Right atrium auricular region (tissue), 2 donors: Measurements from ENCODE around the gene SMCO1. TPM values are rescaled to one million over a fixed set of nuclear protein-coding genes. Genes with fewer than 3 reads are reported as not detected.
A peak's percentile ranks its signal among the peaks of the same experiment; 100 is the strongest.

Experiments used
- DNase-seq: peaks from one replicate; pipeline ENCODE4 v3.0.0-alpha.2; 2019; ENCODE audit warnings: low spot score
- H3K27ac ChIP-seq, 2 donors: fragments of 200-600 bp; sonication (generic); 1 replicate in 1 of 2; 2 replicates in 1 of 2; pipeline ENCODE4 v1.5.1; 2016 to 2019
- H3K27me3 ChIP-seq, 2 donors: fragments of 200-600 bp; sonication (generic); one replicate each; pipeline versions ENCODE4 v1.5.1 to v1.6.0; 2017 to 2019
- H3K36me3 ChIP-seq: fragments of 200-600 bp; sonication (generic); one replicate; pipeline ENCODE4 v1.5.1; 2016
- H3K4me1 ChIP-seq, 2 donors: fragments of 200-600 bp; sonication (generic); one replicate each; pipeline versions ENCODE4 v1.5.1 to v1.6.0; 2017 to 2019
- H3K4me3 ChIP-seq, 2 donors: fragments of 200-600 bp; sonication (generic); 1 replicate in 1 of 2; 2 replicates in 1 of 2; pipeline ENCODE4 v1.5.1; 2017 to 2019; ENCODE audit warnings: mild to moderate bottlenecking in 1 of 2, moderate library complexity in 1 of 2
- H3K9me3 ChIP-seq, 2 donors: fragments of 200-600 bp; sonication (generic); one replicate each; pipeline ENCODE4 v1.5.1; 2019
- total RNA-seq, 2 donors: library from RNA; depleted of rRNA; stranded (reverse); fragments of >200 nt; gene quantifications; one replicate each; pipeline ENCODE4 v1.1.0, GENCODE V29; 2016
- TF ChIP-seq, protein P1 (sequence below), 2 donors: fragments of 200-600 bp; sonication (generic); IDR thresholded peaks; one replicate each; pipeline ENCODE4 v1.5.1; 2019; ENCODE audit warnings: antibody characterized with exemption in 2 of 2

Gene SMCO1
- total RNA-seq, 2 donors from 2014 or later = 3.6 to 42.3 TPM

DNA sequence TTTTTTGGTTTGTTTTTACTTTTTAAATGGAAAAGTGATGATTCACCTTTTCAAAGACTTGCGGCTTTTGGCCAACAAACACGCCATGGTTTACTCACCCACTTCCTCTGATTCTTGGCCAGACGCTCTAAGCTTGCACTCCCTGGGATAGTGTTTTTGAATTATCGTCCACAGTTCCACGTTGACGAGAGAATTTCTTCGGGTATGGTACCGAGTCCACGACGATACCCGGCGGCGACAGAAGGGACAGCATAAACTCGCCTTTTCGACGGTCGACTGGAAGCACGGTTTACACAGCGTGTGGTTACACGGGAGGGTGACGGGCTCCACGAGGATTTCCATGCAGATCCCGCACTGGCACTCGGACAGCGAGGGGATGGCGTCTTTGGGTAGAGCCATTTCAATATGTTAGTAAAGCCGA lies 12.4 kb downstream of the SMCO1 start:
- Histone ChIP-seq H3K4me1 (peaks cover 0 to 28% of the 10 kb centered on the region in 2 donors), H3K4me3 (peak overlapping the region; percentile 68 to 97), H3K27me3 (no peaks in the 10 kb centered on the region), H3K27ac (peak overlapping the region; percentile 95 to 99), H3K9me3 (peaks cover 0 to 9% of the 10 kb centered on the region in 2 donors), H3K36me3 (no peaks in the 10 kb centered on the region)
- TF ChIP-seq, protein P1, sequence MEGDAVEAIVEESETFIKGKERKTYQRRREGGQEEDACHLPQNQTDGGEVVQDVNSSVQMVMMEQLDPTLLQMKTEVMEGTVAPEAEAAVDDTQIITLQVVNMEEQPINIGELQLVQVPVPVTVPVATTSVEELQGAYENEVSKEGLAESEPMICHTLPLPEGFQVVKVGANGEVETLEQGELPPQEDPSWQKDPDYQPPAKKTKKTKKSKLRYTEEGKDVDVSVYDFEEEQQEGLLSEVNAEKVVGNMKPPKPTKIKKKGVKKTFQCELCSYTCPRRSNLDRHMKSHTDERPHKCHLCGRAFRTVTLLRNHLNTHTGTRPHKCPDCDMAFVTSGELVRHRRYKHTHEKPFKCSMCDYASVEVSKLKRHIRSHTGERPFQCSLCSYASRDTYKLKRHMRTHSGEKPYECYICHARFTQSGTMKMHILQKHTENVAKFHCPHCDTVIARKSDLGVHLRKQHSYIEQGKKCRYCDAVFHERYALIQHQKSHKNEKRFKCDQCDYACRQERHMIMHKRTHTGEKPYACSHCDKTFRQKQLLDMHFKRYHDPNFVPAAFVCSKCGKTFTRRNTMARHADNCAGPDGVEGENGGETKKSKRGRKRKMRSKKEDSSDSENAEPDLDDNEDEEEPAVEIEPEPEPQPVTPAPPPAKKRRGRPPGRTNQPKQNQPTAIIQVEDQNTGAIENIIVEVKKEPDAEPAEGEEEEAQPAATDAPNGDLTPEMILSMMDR (IDR thresholded peaks at IDR 0.05) = no peak
- peak; percentile 65 for DNase-seq

DNA sequence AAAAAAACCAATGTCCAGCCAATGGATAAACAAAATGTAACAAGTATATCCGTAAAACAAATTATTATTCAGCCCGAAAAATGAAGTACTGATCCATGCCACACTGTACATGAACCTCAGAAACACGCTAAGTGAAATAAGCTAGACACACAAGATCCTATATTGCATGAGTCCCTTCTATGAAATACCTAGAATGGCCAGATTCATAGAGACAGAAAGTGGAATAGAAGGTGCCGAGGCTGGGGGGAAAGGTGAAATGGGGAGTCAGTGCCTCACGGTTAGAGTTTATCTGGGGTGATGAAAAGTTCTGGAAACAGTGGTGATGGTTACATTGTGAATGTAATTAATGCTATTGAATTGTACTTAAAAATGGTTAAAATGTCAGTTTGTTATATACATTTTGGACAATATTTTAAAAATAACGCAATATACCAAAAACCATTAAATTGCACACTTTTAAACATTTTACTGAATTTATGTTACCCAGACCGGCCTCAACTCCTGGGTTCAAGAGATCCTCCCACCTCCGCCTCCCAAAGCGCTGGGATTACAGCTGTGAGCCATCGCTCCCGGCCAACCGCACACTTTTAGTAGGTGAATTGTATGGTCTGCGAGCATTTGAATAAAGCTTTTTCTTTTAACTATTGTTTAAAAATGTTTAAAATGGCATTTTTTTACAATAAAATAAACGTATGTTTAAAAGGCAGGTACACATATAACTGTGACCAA lies 13.7 kb downstream of the SMCO1 start:
- no peaks in the 10 kb centered on the region for H3K36me3 ChIP-seq
- no peak for DNase-seq
- H3K27ac ChIP-seq = peak overlapping the region; percentile 95 to 99
- H3K9me3 ChIP-seq = peaks cover 0 to 1% of the 10 kb centered on the region in 2 donors
- H3K4me1 ChIP-seq = peaks cover 0 to 28% of the 10 kb centered on the region in 2 donors
- peak overlapping the region; percentile 68 to 97 for H3K4me3 ChIP-seq
- no peaks in the 10 kb centered on the region for H3K27me3 ChIP-seq
- TF ChIP-seq, protein P1 (IDR thresholded peaks at IDR 0.05) = no peak

DNA sequence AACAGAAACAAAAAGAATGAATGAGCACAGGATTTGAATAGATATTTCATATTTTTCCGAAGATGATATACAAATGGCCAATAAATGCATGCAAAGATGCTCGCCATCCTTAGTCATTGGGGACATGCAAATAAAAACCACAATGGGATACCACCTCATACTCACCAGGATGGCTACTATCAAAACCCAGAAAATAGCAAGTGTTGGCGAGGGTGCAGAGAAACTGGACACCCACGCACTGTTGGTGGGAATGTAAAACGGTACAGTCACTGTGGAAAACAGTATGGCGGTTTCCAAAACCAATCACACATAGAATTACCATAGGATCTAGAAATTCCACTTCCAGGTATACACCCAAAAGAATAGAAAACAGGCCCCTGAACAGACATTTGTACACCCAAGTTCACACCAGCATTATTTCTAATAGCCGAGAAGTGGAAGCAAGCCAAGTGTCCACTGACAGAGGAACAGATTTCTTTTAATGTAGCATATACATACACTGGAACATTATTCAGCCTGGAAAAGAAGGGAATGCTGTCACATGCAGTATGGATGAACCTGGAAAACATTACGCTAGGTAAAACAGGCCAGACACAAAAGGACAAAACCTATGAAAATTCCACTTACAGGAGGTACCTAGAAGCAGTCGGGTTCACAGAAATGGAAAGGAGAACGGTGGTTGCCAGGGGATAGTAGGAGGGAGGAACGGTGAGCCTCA lies 15.2 kb downstream of the SMCO1 start:
- peaks cover 0 to 28% of the 10 kb centered on the region in 2 donors for H3K4me1 ChIP-seq
- H3K9me3 ChIP-seq = no peaks in the 10 kb centered on the region
- peak overlapping the region; percentile 95 to 99 for H3K27ac ChIP-seq
- DNase-seq = no peak
- TF ChIP-seq, protein P1 (IDR thresholded peaks at IDR 0.05) = no peak
- H3K4me3 ChIP-seq = peak overlapping the region; percentile 68 to 97
- no peaks in the 10 kb centered on the region for H3K36me3 ChIP-seq
- no peaks in the 10 kb centered on the region for H3K27me3 ChIP-seq

DNA sequence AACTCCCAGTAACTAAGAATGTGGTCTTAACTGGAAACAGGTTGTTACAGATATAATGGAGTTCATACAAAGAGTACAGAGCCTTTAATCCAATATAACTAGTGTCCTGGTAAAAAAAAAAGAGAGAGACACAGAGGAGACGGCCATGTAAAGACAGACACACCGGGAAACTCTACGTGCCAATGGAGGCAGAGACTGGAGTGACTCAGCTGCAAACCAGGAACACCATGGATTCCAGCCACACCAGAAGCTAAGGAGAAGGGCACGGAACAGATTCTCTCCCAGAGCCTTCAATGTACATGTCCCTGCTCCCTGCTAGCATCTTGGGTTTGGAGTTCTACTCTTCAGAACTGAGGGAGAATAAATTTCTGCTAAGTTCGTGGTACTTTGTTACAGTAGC lies 16.1 kb downstream of the SMCO1 start:
- DNase-seq = no peak
- H3K27ac ChIP-seq = peak overlapping the region in 1 of 2 donors; percentile 33
- H3K4me1 ChIP-seq = peaks cover 0 to 25% of the 10 kb centered on the region in 2 donors
- H3K9me3 ChIP-seq = no peaks in the 10 kb centered on the region
- no peaks in the 10 kb centered on the region for H3K27me3 ChIP-seq
- H3K36me3 ChIP-seq = no peaks in the 10 kb centered on the region
- TF ChIP-seq, protein P1 (IDR thresholded peaks at IDR 0.05) = no peak
- no peak overlapping the region for H3K4me3 ChIP-seq

DNA sequence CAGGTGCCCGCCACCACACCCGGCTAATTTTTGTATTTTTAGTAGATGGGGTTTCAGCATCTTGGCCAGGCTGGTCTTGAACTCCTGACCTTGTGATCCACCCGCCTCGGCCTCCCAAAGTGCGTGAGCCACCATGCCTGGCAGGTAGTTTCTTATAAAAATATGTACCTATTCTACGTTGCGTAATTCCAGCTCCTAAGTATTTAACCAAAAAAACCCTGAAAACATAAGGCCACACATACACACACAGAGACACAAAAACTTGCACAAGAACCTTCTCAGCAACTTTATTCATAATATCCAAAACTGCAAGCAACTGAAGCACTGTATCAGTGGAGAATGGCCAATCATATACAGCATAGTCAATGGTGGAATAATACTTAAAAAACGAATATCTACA lies 16.8 kb downstream of the SMCO1 start:
- Histone ChIP-seq H3K27me3 (no peaks in the 10 kb centered on the region), H3K4me3 (no peak overlapping the region), H3K36me3 (no peaks in the 10 kb centered on the region), H3K27ac (peak overlapping the region in 1 of 2 donors; percentile 33), H3K4me1 (peaks cover 0 to 23% of the 10 kb centered on the region in 2 donors), H3K9me3 (no peaks in the 10 kb centered on the region)
- TF ChIP-seq, protein P1 (IDR thresholded peaks at IDR 0.05) = no peak
- no peak for DNase-seq
